GM23338 (cell line): Measurements from ENCODE around the gene MYO1C. TPM values are rescaled to one million over a fixed set of nuclear protein-coding genes. Genes with fewer than 3 reads are reported as not detected.
"Not testable (repeated sequence)": the region's sequence is repeated elsewhere in the genome, so short reads cannot be mapped to it uniquely, and the experiment has no call there.

ENCODE experiments used
- ATAC-seq: fragments of 200-7000 bp; cut with Tn5 transposase; 3 replicates; pipeline ENCODE4 v1.9.1; 2020
- DNase-seq: peaks from one replicate; pipeline ENCODE4 v3.0.0-alpha.2; 2015; ENCODE audit warnings: low spot score
- H2AFZ ChIP-seq: fragments of 200-600 bp; sonication (generic); 2 replicates; pipeline ENCODE4 v1.8.0; 2016; ENCODE audit warnings: antibody characterized with exemption, mild to moderate bottlenecking, moderate library complexity
- H3F3A ChIP-seq: fragments of 200-600 bp; sonication (generic); replicated peaks from 2 replicates; pipeline ENCODE4 v1.8.0; 2017; ENCODE audit warnings: antibody characterized with exemption, mixed run types, low read depth
- H3K27ac ChIP-seq: fragments of 200-600 bp; sonication (generic); 2 replicates; pipeline ENCODE4 v1.6.1; 2016; ENCODE audit warnings: low read depth
- H3K27me3 ChIP-seq: fragments of 200-600 bp; sonication (generic); 2 replicates; pipeline ENCODE4 v1.8.0; 2016; ENCODE audit warnings: mild to moderate bottlenecking, mixed run types, moderate library complexity; ENCODE audit not compliant: insufficient read depth
- H3K36me3 ChIP-seq: fragments of 200-600 bp; sonication (generic); 2 replicates; pipeline ENCODE4 v1.8.0; 2016; ENCODE audit warnings: mild to moderate bottlenecking; ENCODE audit not compliant: insufficient read depth
- H3K4me1 ChIP-seq: fragments of 200-600 bp; sonication (generic); 2 replicates; pipeline ENCODE4 v1.8.0; 2016; ENCODE audit warnings: mild to moderate bottlenecking, moderate library complexity; ENCODE audit not compliant: insufficient read depth
- H3K4me2 ChIP-seq: fragments of 200-600 bp; sonication (generic); 2 replicates; pipeline ENCODE4 v1.7.1; 2017; ENCODE audit warnings: mixed run types
- H3K4me3 ChIP-seq: fragments of 200-600 bp; sonication (generic); 2 replicates; pipeline ENCODE4 v1.6.1; 2016; ENCODE audit warnings: mixed run types
- H3K79me2 ChIP-seq: fragments of 200-600 bp; sonication (generic); replicated peaks from 2 replicates; pipeline ENCODE4 v1.8.0; 2017; ENCODE audit warnings: mild to moderate bottlenecking; ENCODE audit not compliant: insufficient read depth
- H3K9me2 ChIP-seq: fragments of 200-600 bp; sonication (generic); 2 replicates; pipeline ENCODE4 v1.8.0; 2017; ENCODE audit not compliant: insufficient read depth
- H4K20me1 ChIP-seq: fragments of 200-600 bp; sonication (generic); replicated peaks from 2 replicates; pipeline ENCODE4 v1.8.0; 2017; ENCODE audit warnings: mild to moderate bottlenecking; ENCODE audit not compliant: insufficient read depth
- H3K27ac Mint-ChIP-seq: 2 replicates; pipeline ENCODE4 v1.8.0; 2020; ENCODE audit warnings: inconsistent platforms, mild to moderate bottlenecking, moderate library complexity, mixed read lengths
- H3K27me3 Mint-ChIP-seq: 3 replicates; pipeline ENCODE4 v1.8.0; 2022; ENCODE audit warnings: low read depth, mild to moderate bottlenecking, moderate library complexity, mixed read lengths, inconsistent platforms; ENCODE audit not compliant: insufficient read depth, poor library complexity
- H3K36me3 Mint-ChIP-seq: 3 replicates; pipeline ENCODE4 v1.8.0; 2021; ENCODE audit warnings: low read depth, mild to moderate bottlenecking, inconsistent platforms, moderate library complexity, mixed read lengths
- H3K4me1 Mint-ChIP-seq: 3 replicates; pipeline ENCODE4 v1.8.0; 2020; ENCODE audit warnings: mild to moderate bottlenecking, inconsistent platforms, mixed read lengths
- H3K4me3 Mint-ChIP-seq: 3 replicates; pipeline ENCODE4 v1.8.0; 2021; ENCODE audit warnings: moderate library complexity, mild to moderate bottlenecking, inconsistent platforms, mixed read lengths
- H3K9me3 Mint-ChIP-seq: 3 replicates; pipeline ENCODE4 v1.8.0; 2020; ENCODE audit warnings: moderate library complexity, mild to moderate bottlenecking, inconsistent platforms, mixed read lengths
- CREB1 ChIP-seq: fragments of 250-450 bp; sonication (Bioruptor Pico); IDR thresholded peaks from 2 replicates; pipeline ENCODE4 v1.5.0; 2020; ENCODE audit warnings: low read depth, mild to moderate bottlenecking, moderate library complexity
- CTCF ChIP-seq, 2 experiments: fragments of 200-600 bp in 1 of 2; sonication (generic) in 1 of 2; conservative IDR thresholded peaks; 2 replicates each; pipeline versions ENCODE4 v1.5.1 to v1.6.1; 2016 to 2017; ENCODE audit warnings: antibody characterized with exemption in 2 of 2, low read depth in 2 of 2, mild to moderate bottlenecking in 2 of 2, moderate library complexity in 1 of 2
- EZH2 ChIP-seq: fragments of 200-600 bp; sonication (generic); IDR thresholded peaks from one replicate; pipeline ENCODE4 v1.8.0; 2017; ENCODE audit warnings: antibody characterized with exemption, mild to moderate bottlenecking, low read depth; ENCODE audit not compliant: unreplicated experiment
- EZH2phosphoT487 ChIP-seq: fragments of 200-600 bp; sonication (generic); IDR thresholded peaks from one replicate; pipeline ENCODE4 v1.8.1; 2018; ENCODE audit warnings: antibody characterized with exemption; ENCODE audit not compliant: unreplicated experiment
- NANOG ChIP-seq: IDR thresholded peaks from 2 replicates; pipeline ENCODE4 v1.6.1; 2016; ENCODE audit warnings: antibody characterized with exemption, borderline replicate concordance
- STAT1 ChIP-seq: IDR thresholded peaks from one replicate; pipeline ENCODE4 v1.6.1; 2016; ENCODE audit warnings: antibody characterized with exemption; ENCODE audit not compliant: unreplicated experiment
- ZNF114 ChIP-seq: fragments of 250-450 bp; sonication (Bioruptor Pico); IDR thresholded peaks from 2 replicates; pipeline ENCODE4 v1.5.0; 2020; ENCODE audit warnings: mild to moderate bottlenecking, moderate library complexity
- ZNF331 ChIP-seq: fragments of 250-450 bp; sonication (Bioruptor Pico); IDR thresholded peaks from 2 replicates; pipeline ENCODE4 v1.5.0; 2020; ENCODE audit warnings: low read depth, mild to moderate bottlenecking, moderate library complexity
- ZNF462 ChIP-seq: fragments of 250-450 bp; sonication (Bioruptor Pico); IDR thresholded peaks from 2 replicates; pipeline ENCODE4 v1.5.0; 2020; ENCODE audit warnings: mild to moderate bottlenecking, moderate library complexity
- polyA plus RNA-seq: library from polyadenylated mRNA; unstranded; fragments of >200 nt; fragmentation: Nextera tagmentation; extraction: Ambion mirVana; gene quantifications from 2 replicates; pipeline ENCODE4 v1.2.1, GENCODE V29; 2016
- total RNA-seq: library from RNA; depleted of rRNA; stranded (reverse); fragments of >200 nt; shearing (Covaris generic); gene quantifications from 2 replicates; pipeline ENCODE4 v1.2.3, GENCODE V29; 2014

The MYO1C gene
- total and polyA plus RNA-seq, 2 experiments from 2014 or later: 13.9 to 35.2 TPM

- TF ChIP-seq CTCF (conservative IDR thresholded peaks at IDR 0.05; ENCODE audit: low read depth in 2 of 2): no peak
- TF ChIP-seq ZNF331 (CRISPR knock-in tag): no peak
- TF ChIP-seq STAT1: no peak
- TF ChIP-seq ZNF114 (CRISPR knock-in tag): no peak
- no peak for TF ChIP-seq NANOG
- no peak for TF ChIP-seq EZH2phosphoT487
- no peak for TF ChIP-seq EZH2
Measured at GRCh38 chr17:1447052-1447451, 45.4 kb downstream of the MYO1C start (continued).

- Mint-ChIP-seq H3K4me3 (no peak overlapping the region), H3K9me3 (no peaks in the 10 kb centered on the region), H3K36me3 (peaks cover 17% of the 10 kb centered on the region), H3K4me1 (peaks cover 5% of the 10 kb centered on the region; the same call in 2 of the 3 replicates), H3K27ac (no peak overlapping the region), H3K27me3 (no peaks in the 10 kb centered on the region)
- H3K27ac ChIP-seq: no peak overlapping the region
- no peaks in the 10 kb centered on the region; the same call in 1 of the 2 replicates for H3K36me3 ChIP-seq
- H2AFZ ChIP-seq: no peak overlapping the region
- H3K79me2 ChIP-seq: peaks cover 100% of the 10 kb centered on the region
- TF ChIP-seq CREB1 (CRISPR knock-in tag): no peak
- TF ChIP-seq ZNF462: no peak
- TF ChIP-seq CTCF (conservative IDR thresholded peaks at IDR 0.05; ENCODE audit: low read depth in 2 of 2): no peak
- no peak for TF ChIP-seq NANOG
- no peak for TF ChIP-seq EZH2
- ATAC-seq (no peak), DNase-seq (no peak)
- H3K27me3 ChIP-seq: no peaks in the 10 kb centered on the region
- H3K4me3 ChIP-seq: no peak overlapping the region
- no peaks in the 10 kb centered on the region for H3K9me2 ChIP-seq
- peaks cover 77% of the 10 kb centered on the region for H4K20me1 ChIP-seq
- H3F3A ChIP-seq: peaks cover 3% of the 10 kb centered on the region; the same call in 1 of the 2 replicates
- H3K4me1 ChIP-seq: no peaks in the 10 kb centered on the region
- no peak overlapping the region for H3K4me2 ChIP-seq
Measured at GRCh38 chr17:1446201-1446600, 46.3 kb downstream of the MYO1C start.

GRCh38 chr17:1445695-1446094 is 46.8 kb downstream of the MYO1C start:
- DNase-seq, H3K27ac Mint-ChIP-seq, H3K4me3 ChIP-seq, H3K27ac ChIP-seq, H3K4me2 ChIP-seq, H3K27me3 Mint-ChIP-seq, H3K27me3 ChIP-seq, ATAC-seq, H2AFZ ChIP-seq, H3K4me1 Mint-ChIP-seq, H3K36me3 ChIP-seq, H3K4me3 Mint-ChIP-seq, H3F3A ChIP-seq, H3K4me1 ChIP-seq, H3K9me3 Mint-ChIP-seq, H3K9me2 ChIP-seq: not testable (repeated sequence)
- Histone ChIP-seq H3K79me2 (peaks cover 100% of the 10 kb centered on the region), H4K20me1 (peaks cover 74% of the 10 kb centered on the region)
- peaks cover 17% of the 10 kb centered on the region for H3K36me3 Mint-ChIP-seq
